BLaER1 treated with 17β-estradiol and CSF1 and Interleukin-3, amounts not matched to agents 10 nM and 100 nM (cell line): Measurements from ENCODE around the gene ULK4.
"Not testable (repeated sequence)": the region's sequence is repeated elsewhere in the genome, so short reads cannot be mapped to it uniquely, and the experiment has no call there.

Source experiments
- H3K27ac ChIP-seq, 11 experiments: shearing (Covaris generic); formaldehyde crosslinking; 2 replicates each; pipeline ENCODE4 v1.8.1; 2022
- H3K27me3 ChIP-seq, 11 experiments: shearing (Covaris generic); formaldehyde crosslinking; 2 replicates each; pipeline ENCODE4 v1.8.1; 2022
- H3K36me3 ChIP-seq, 11 experiments: shearing (Covaris generic); formaldehyde crosslinking; 2 replicates each; pipeline ENCODE4 v1.8.1; 2022
- H3K4me1 ChIP-seq, 10 experiments: shearing (Covaris generic); formaldehyde crosslinking; 2 replicates each; pipeline ENCODE4 v1.8.1; 2022
- H3K4me2 ChIP-seq, 11 experiments: shearing (Covaris generic); formaldehyde crosslinking; 2 replicates each; pipeline ENCODE4 v1.8.1; 2022
- H3K4me3 ChIP-seq, 10 experiments: shearing (Covaris generic); formaldehyde crosslinking; 2 replicates each; pipeline ENCODE4 v1.8.1; 2022
- H3K9ac ChIP-seq, 11 experiments: shearing (Covaris generic); formaldehyde crosslinking; 2 replicates each; pipeline ENCODE4 v1.8.1; 2022
- H3K9me3 ChIP-seq, 11 experiments: shearing (Covaris generic); formaldehyde crosslinking; replicated peaks in 1 of 11; 2 replicates each; pipeline ENCODE4 v1.8.1; 2022
- H4K20me1 ChIP-seq, 11 experiments: shearing (Covaris generic); formaldehyde crosslinking; 2 replicates each; pipeline ENCODE4 v1.8.1; 2022
- Cebpa-rat ChIP-seq, 11 experiments: shearing (Covaris generic); IDR thresholded peaks; 2 replicates each; pipeline ENCODE4 v1.8.1; 2022

ULK4 gene

GRCh38 chr3:41866298-41866697 is 95.6 kb downstream of the ULK4 start:
- no peaks in the 10 kb centered on the region for H4K20me1 ChIP-seq
- H3K9ac ChIP-seq: no peak overlapping the region
- H3K27ac ChIP-seq: no peak overlapping the region
- H3K36me3 ChIP-seq: peaks cover 0 to 4% (median 0%) of the 10 kb centered on the region in 11 experiments; a peak in 2 of 22 replicates
- H3K27me3 ChIP-seq: no peaks in the 10 kb centered on the region
- no peak overlapping the region for H3K4me2 ChIP-seq
- no peak overlapping the region for H3K4me3 ChIP-seq
- H3K9me3 ChIP-seq: peaks cover 9 to 33% (median 16%) of the 10 kb centered on the region in 11 experiments; a peak in 21 of 22 replicates
- TF ChIP-seq Cebpa-rat (IDR thresholded peaks at IDR 0.05): no peak
- H3K4me1 ChIP-seq: no peaks in the 10 kb centered on the region

GRCh38 chr3:41863024-41863423 is 98.9 kb downstream of the ULK4 start:
- H3K4me1 ChIP-seq: no peaks in the 10 kb centered on the region

DNA sequence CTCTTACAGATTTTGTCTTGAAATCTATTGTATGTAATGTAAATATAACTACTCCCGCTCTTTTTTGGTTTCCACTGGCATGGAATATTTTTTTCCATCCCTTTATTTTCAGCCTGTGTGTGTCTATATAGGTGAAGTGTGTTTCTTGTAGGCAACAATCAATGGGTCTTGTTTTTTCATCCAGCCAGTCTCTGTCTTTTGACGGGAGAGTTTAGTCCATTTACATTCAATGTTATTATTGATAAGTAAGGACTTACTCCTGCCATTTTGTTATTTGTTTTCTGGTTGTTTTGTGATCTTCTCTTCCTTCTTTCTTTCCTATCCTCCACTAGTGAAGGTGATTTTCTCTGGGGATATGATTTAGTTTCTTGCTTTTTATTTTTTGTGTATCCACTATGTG is 101.4 kb downstream of the ULK4 start:
- not testable (repeated sequence) for H3K36me3 ChIP-seq, H3K4me2 ChIP-seq, H3K27me3 ChIP-seq, H3K4me1 ChIP-seq, H4K20me1 ChIP-seq, H3K9ac ChIP-seq, H3K27ac ChIP-seq, H3K4me3 ChIP-seq
- peaks cover 6 to 26% (median 13%) of the 10 kb centered on the region in 11 experiments; a peak in 14 of 22 replicates for H3K9me3 ChIP-seq

More at GRCh38 chr3:41863024-41863423, 98.9 kb downstream of the ULK4 start:
- Histone ChIP-seq H3K36me3 (peaks cover 0 to 9% (median 0%) of the 10 kb centered on the region in 11 experiments; a peak in 6 of 22 replicates), H3K27me3 (no peaks in the 10 kb centered on the region), H3K4me2 (no peak overlapping the region), H3K9ac (no peak overlapping the region), H3K27ac (no peak overlapping the region), H3K4me3 (no peak overlapping the region), H4K20me1 (no peaks in the 10 kb centered on the region), H3K9me3 (peaks cover 6 to 31% (median 14%) of the 10 kb centered on the region in 11 experiments; a peak in 15 of 22 replicates)
- no peak for TF ChIP-seq Cebpa-rat (IDR thresholded peaks at IDR 0.05)

DNA sequence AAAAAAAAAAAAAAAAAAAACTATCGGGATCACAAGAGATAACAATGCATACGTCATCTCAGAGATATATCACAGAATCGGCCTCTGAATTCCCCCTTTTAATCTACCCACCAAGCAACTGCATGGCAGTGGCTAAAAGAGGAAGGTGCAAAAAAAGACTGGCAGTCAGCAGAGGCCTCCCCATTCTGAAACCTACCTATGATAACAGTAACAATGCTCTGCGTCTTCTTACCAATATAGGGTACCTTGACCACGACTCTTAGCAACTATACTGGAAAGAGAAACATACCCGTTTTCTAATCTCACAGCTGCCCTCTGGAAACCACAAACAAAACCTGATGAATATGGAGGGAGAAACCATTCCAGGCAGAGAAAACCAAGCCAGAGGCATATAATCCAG is 106.9 kb downstream of the ULK4 start:
- H3K27ac ChIP-seq: no peak overlapping the region
- no peaks in the 10 kb centered on the region for H4K20me1 ChIP-seq
- TF ChIP-seq Cebpa-rat (IDR thresholded peaks at IDR 0.05): no peak
- H3K27me3 ChIP-seq: no peaks in the 10 kb centered on the region
- no peak overlapping the region for H3K4me3 ChIP-seq
- no peak overlapping the region for H3K9ac ChIP-seq
- H3K4me1 ChIP-seq: no peaks in the 10 kb centered on the region
- peaks cover 0 to 11% (median 7%) of the 10 kb centered on the region in 11 experiments; a peak in 7 of 22 replicates for H3K9me3 ChIP-seq
- H3K36me3 ChIP-seq: peaks cover 0 to 9% (median 0%) of the 10 kb centered on the region in 11 experiments; a peak in 4 of 22 replicates
- no peak overlapping the region for H3K4me2 ChIP-seq

- Histone ChIP-seq H3K27me3 (no peaks in the 10 kb centered on the region), H3K9ac (no peak overlapping the region), H3K4me3 (no peak overlapping the region), H3K9me3 (no peaks in the 10 kb centered on the region), H3K4me2 (no peak overlapping the region), H3K36me3 (peaks cover 0 to 2% (median 0%) of the 10 kb centered on the region in 11 experiments; a peak in 1 of 22 replicates), H3K27ac (no peak overlapping the region), H4K20me1 (no peaks in the 10 kb centered on the region), H3K4me1 (no peaks in the 10 kb centered on the region)
- TF ChIP-seq Cebpa-rat (IDR thresholded peaks at IDR 0.05): no peak
Observed at GRCh38 chr3:41853540-41854196, 108.2 kb downstream of the ULK4 start.

DNA sequence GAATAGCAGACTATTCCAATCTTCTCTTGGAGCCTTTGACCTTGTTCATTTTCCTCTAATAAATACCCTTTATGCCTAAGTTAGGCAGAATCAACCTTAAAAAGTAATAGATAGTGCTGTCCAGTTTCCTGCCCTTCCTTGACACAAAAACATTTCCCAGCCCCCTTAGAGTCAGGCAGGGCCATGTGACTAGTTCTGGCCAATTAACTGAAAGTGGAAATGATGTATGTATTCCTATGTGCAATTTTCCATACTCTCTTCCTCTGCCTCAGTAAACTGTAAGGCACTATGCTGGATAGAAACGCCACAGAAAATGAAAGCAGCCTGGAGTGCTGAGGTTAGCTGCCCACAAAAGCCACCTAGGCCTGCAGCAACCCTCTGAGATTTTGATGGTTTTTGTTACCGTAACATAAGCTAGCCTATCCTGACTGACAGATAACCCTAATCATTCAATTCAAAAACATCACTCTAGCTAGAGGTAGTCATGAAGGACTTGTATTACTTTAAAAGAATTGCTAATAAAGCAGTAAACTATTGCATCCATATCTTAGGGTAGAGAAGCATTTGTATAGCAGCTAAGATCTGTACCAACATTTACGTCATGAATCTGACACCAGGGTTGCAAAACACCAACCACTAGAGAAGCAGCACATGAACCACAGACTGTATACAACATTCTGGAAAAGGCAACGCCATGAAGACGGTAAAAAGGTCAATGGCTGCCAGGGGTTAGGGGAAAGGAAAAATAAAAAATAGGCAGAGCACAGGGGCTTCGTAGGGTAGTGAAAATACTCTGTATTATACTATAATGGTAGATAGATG is 112.9 kb downstream of the ULK4 start:
- no peak overlapping the region for H3K4me2 ChIP-seq
- H3K36me3 ChIP-seq: peaks cover 0 to 6% (median 0%) of the 10 kb centered on the region in 11 experiments; a peak in 1 of 22 replicates
- no peaks in the 10 kb centered on the region for H4K20me1 ChIP-seq
- no peak for TF ChIP-seq Cebpa-rat (IDR thresholded peaks at IDR 0.05)
- H3K4me3 ChIP-seq: no peak overlapping the region
- H3K9me3 ChIP-seq: peaks cover 3 to 11% (median 6%) of the 10 kb centered on the region in 11 experiments; a peak in 14 of 22 replicates
- no peaks in the 10 kb centered on the region for H3K4me1 ChIP-seq
- H3K9ac ChIP-seq: no peak overlapping the region
- no peak overlapping the region for H3K27ac ChIP-seq
- H3K27me3 ChIP-seq: no peaks in the 10 kb centered on the region

DNA sequence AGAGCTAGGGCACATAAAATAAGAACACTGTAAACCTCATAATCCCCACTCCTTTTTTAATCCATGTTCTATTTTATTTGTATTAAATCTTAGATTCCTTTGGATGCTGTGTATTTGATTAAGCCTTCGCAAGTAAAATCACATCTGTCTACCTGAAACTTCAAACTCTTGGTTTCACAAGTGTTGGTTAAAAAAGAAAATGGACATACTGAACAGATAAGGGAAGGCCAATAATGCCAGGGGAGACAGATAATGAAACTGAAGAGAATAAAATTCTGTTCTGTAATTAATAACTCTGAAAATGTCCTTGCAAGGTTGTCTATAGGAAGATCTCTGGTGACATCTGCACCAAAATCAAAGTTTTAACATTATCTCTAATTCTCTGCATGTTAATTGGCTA is 114.2 kb downstream of the ULK4 start:
- H3K4me2 ChIP-seq: no peak overlapping the region
- no peaks in the 10 kb centered on the region for H4K20me1 ChIP-seq
- no peaks in the 10 kb centered on the region for H3K27me3 ChIP-seq
- no peaks in the 10 kb centered on the region for H3K4me1 ChIP-seq
- peaks cover 9 to 24% (median 16%) of the 10 kb centered on the region in 11 experiments; a peak in 21 of 22 replicates for H3K9me3 ChIP-seq
- no peak for TF ChIP-seq Cebpa-rat (IDR thresholded peaks at IDR 0.05)
- no peak overlapping the region for H3K27ac ChIP-seq
- H3K4me3 ChIP-seq: no peak overlapping the region
- no peak overlapping the region for H3K9ac ChIP-seq
- H3K36me3 ChIP-seq: peaks cover 0 to 14% (median under 1%) of the 10 kb centered on the region in 11 experiments; a peak in 5 of 22 replicates

DNA sequence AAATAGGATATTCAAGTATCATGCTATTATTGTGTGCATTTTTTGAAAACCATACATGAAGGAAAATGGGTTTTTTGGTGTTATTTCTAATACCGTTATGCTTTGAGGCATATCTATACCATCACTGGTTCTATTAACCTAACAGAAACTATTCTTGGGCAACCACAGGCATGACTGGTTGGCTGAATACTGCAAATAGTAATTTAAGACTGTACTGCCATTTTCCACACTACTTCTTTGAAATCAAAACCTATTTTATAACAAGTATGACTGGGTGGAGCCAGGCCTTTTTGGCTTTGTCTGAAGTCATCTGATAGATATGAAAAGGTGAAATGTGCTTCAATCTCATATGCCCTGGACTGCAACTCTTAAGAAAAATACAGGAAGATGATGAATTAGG is 115.1 kb downstream of the ULK4 start:
- no peaks in the 10 kb centered on the region for H3K4me1 ChIP-seq
- no peaks in the 10 kb centered on the region for H4K20me1 ChIP-seq
- H3K27me3 ChIP-seq: no peaks in the 10 kb centered on the region
- H3K9ac ChIP-seq: no peak overlapping the region
- no peak for TF ChIP-seq Cebpa-rat (IDR thresholded peaks at IDR 0.05)
- H3K4me3 ChIP-seq: no peak overlapping the region
- no peak overlapping the region for H3K4me2 ChIP-seq
- H3K27ac ChIP-seq: no peak overlapping the region
- H3K36me3 ChIP-seq: peaks cover 0 to 22% (median 4%) of the 10 kb centered on the region in 11 experiments; a peak in 6 of 22 replicates
- peaks cover 18 to 32% (median 24%) of the 10 kb centered on the region in 11 experiments for H3K9me3 ChIP-seq

GRCh38 chr3:41845826-41846225 is 116.1 kb downstream of the ULK4 start:
- Histone ChIP-seq H3K36me3 (peaks cover 0 to 23% (median 5%) of the 10 kb centered on the region in 11 experiments; a peak in 8 of 22 replicates), H3K27ac (no peak overlapping the region), H3K27me3 (no peaks in the 10 kb centered on the region), H3K9ac (no peak overlapping the region), H3K4me3 (no peak overlapping the region), H3K9me3 (peaks cover 28 to 42% (median 34%) of the 10 kb centered on the region in 11 experiments), H3K4me2 (no peak overlapping the region), H4K20me1 (no peaks in the 10 kb centered on the region), H3K4me1 (no peaks in the 10 kb centered on the region)
- TF ChIP-seq Cebpa-rat (IDR thresholded peaks at IDR 0.05): no peak

- not testable (repeated sequence) for H4K20me1 ChIP-seq, H3K4me2 ChIP-seq, H3K27ac ChIP-seq, H3K4me3 ChIP-seq, H3K4me1 ChIP-seq, H3K27me3 ChIP-seq, H3K9ac ChIP-seq
- peaks cover 0 to 23% (median 8%) of the 10 kb centered on the region in 11 experiments; a peak in 8 of 22 replicates for H3K36me3 ChIP-seq
- H3K9me3 ChIP-seq: peaks cover 37 to 53% (median 44%) of the 10 kb centered on the region in 11 experiments
Observed at GRCh38 chr3:41844256-41844655, 117.6 kb downstream of the ULK4 start.

GRCh38 chr3:41840936-41841668 is 120.8 kb downstream of the ULK4 start:
- not testable (repeated sequence) for H4K20me1 ChIP-seq, H3K4me2 ChIP-seq, H3K27ac ChIP-seq, H3K4me1 ChIP-seq, H3K9ac ChIP-seq, H3K27me3 ChIP-seq
- Histone ChIP-seq H3K9me3 (peaks cover 37 to 53% (median 44%) of the 10 kb centered on the region in 11 experiments), H3K36me3 (peaks cover 0 to 23% (median 8%) of the 10 kb centered on the region in 11 experiments; a peak in 8 of 22 replicates), H3K4me3 (0 out of 20 replicates have a peak overlapping the region, but pooled peaks of 1 of the 10 experiments have one; percentile 15)
